GM18520 (cell line): ENCODE data around the gene FBLN2.

Experiments
- ATAC-seq: cut with Tn5 transposase; IDR thresholded peaks from one replicate; pipeline ENCODE4 v1.9.1; 2021; ENCODE audit not compliant: unreplicated experiment

FBLN2 gene

DNA sequence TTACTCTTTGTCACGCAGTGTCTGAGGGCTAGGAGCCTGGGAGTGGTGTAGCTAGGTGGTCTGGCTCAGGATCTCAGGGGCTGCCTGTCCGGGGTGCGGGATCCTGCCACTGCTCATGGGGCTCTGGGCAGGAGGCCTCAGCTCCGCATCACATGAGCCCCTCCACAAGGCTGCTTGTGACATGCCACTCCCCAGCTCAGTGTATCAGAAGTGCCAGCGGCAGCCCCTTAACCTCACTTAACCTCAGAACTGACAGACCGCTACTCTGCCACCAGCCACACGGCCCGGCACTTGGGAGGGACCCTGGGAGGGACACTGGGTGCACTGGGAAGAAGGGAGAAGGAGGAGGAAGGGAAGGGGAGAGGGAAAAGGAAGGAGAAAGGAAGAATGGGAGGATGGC lies 87.9 kb downstream of the FBLN2 start:
- ATAC-seq, result no peak

DNA sequence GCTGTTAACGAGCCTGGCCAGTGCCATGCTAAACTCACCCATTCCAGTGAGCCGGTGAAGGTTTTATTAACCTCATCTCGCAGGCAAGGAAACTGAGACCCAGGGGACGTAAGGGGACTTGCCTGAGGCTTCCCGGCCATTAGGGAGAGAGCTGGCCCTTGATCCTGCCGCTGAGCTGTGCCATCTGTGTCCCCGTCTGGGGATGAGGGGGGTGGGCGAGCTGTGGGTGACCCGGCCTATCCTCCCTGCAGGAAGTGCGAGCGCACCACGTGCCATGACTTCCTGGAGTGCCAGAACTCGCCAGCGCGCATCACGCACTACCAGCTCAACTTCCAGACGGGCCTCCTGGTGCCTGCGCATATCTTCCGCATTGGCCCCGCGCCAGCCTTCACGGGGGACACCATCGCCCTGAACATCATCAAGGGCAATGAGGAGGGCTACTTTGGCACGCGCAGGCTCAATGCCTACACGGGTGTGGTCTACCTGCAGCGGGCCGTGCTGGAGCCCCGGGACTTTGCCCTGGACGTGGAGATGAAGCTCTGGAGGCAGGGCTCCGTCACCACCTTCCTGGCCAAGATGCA lies 88.5 kb downstream of the FBLN2 start:
- ATAC-seq, result no peak

- ATAC-seq, result no peak
Observed at GRCh38 chr3:13637953-13638352, 89.0 kb downstream of the FBLN2 start.

GRCh38 chr3:13638927-13639326 lies 90.0 kb downstream of the FBLN2 start:
- ATAC-seq, result no peak

DNA sequence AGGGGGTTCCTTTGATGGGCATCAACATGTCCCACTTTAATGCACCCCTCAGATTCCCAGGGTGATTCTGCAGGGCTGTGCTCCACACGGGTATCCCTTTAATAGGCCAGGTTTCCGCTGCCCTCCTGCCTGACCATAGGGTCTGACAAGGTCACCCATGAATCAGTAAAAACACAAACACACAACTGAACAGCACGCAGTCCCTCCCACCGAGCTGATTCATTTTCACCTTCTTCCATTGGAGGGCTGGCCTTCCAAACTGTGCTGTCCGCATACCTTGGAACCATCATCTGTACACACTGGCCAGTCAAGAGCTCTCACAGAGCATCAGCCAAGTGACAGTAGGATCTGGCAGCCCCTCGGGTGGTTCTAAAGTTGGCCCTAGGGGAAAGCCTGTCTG lies 93.7 kb downstream of the FBLN2 start:
- no peak for ATAC-seq

DNA sequence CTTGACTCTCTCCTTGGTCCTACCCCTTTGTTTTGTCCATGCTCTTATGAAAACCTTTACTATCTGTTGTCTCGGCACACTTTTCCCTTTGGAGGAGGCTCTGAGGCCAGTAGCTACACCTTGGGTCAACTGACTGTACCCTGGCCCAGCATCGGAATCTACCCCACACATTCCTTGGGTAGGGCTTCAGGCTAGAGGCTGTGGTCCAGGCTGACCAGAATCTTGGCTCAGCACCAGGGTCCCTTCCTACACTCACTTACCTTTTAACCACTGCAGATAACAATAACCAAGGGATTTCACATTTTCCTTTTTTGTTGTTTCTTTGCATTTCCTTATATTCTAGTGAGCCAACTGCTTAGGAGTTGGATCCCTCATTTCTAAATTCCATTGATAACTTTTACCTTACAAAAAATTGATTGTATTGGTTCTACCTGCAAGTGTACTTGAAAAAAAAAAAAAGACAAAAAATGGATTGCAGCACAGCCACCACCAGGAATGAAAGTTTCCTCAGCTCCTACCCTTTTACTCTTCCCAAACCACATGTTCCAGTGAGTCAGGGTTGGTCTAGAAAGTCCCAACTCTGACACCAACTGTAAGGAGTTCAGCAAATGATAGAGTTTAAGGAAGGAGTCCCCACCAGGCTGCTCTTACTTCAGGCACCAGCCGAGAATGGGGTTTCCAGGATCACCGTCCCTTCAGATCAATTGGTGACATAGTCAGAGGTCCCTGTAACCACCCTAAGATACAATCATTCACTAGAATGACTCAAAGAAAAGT lies 95.6 kb downstream of the FBLN2 start:
- ATAC-seq, result no peak

DNA sequence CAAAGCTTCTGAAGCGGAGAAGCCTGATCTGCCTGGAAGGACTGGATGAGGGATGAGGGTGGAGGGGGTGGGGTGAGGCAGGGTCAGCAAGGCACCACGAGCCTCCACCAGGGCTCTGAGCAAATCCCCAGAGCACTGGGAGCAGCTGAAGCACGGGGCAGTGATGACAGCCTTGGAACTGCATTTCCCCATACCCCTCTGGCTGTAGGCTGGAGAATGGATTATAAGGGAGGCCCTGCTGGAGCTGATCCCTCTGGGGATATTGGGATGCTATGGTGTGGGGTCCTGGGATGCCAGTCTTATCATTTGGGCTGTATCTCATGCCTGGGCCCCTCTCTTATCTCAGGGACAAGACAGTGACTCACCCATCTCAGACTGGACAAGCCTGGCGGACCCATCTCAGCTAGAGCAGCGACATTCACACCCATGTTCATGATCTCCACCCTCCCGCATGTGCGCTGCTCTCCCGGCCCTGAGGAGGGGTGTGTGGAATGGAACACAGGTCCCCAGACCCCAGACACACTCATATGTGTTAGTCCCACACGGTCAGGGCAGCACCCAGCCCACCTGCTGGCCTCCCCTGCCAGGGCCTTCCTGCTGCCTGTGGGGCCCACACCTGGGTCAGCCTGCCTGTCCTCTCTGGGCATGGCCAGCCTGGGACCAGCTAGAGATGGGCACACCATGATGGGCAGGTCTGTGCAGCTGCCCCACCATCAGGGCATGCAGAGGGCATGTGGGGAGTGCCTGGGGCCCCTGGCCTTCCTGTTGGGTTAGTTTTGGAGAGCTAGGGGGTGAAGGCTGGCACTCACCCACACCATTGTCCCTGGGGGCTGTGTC lies 97.1 kb downstream of the FBLN2 start:
- ATAC-seq, result no peak

DNA sequence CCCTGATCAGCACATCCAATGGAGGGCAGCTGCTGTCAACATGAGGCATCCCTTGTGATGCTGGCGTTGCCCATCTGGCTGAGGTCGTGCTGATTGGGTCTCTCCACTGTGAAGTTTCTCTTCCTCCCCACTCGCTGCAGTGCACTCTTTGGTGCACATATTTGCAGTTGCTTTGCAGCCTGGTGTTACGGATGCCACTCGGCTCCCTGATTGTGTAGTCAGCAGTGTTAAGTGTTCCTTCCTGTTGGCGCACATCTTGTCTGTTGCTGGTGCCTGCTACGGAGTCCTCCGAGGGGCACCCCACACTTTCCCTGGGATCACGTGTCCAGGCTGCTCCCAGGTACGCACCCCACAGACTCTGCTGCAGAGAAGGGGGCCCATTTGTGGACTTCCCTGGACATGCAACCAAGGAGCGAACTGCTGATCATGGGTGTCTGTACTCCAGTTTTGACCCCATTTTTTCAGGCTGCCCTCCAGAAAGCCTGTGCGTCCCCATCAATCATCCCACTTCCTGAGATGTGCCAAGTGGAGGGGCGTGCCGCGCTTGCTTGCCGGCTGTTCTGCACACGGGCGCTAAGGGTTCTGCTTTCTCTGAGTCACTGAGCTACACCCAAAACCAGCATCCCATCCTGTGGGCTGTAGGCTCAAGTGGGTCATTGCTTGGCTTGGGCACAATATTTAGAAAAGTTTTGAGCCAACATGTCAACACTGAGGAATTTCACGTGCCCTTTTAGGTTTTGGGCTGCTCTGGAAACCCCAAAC lies 98.6 kb downstream of the FBLN2 start:
- ATAC-seq, result no peak

GRCh38 chr3:13648060-13649001 lies 99.4 kb downstream of the FBLN2 start:
- ATAC-seq, result no peak

DNA sequence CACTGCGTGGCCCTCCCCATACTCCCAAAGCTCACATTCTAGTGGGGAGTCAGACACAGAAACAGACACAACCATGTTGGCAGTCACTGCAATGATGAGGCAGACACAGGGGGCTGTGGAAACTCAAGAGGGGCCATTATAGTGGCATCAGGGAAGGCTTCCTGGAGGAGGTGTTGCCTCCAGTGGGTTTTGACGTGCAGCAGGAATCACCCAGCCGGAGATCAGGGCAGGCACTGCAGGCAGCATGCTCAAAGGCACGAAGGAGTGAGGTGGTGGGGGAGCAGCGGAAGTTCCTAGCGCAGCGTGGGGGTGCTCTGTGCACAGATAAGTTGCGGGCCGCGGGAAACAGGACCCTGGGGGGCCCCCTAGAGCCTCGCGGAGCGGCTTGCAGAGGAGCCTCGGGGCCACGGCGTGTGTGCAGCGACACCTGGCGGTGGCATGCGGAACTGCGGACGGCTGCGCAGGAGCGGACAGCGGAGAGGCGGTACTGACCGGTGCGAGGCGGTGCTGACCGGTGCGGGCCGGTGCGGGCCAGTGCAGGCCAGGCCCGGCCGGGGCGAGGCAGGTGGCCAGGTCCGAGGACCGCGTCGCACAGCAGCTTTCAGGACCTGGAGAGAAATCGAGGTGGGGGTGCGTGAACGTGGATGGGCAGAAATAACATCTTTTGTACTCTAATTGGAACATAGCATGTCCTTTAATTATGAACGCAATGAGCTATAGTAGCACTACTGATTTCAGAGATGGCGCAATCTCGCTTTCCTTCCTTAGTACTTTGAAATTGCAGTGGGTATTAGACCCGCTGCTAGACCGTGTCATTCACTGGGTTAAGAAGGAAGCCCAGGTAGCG lies 101.5 kb downstream of the FBLN2 start:
- no peak for ATAC-seq

GRCh38 chr3:13651057-13651400 lies 102.1 kb downstream of the FBLN2 start:
- no peak for ATAC-seq

- ATAC-seq, result no peak
Observed at GRCh38 chr3:13651775-13652428, 103.0 kb downstream of the FBLN2 start.

DNA sequence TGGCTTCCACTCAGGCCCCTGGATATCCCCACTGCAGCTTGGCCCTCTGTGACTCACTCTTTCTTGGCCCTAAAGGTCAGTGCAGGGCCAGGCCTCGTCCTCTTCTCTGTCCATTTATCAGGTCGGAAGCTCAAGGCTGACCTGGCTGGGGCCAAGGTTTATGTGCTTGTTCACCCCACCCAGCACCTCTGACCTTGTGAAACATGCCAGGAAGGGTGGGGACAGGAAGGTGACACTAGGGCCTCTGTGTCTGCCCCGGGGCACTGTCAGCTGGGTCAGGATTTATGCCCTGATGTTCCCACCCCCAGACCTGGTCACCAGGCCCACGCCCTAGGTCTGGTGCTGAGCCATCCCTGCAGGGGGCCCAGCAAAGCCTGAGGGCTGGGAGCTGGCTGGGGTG lies 103.8 kb downstream of the FBLN2 start:
- ATAC-seq, result no peak

GRCh38 chr3:13653631-13654279 lies 104.8 kb downstream of the FBLN2 start:
- no peak for ATAC-seq

- no peak for ATAC-seq
Observed at GRCh38 chr3:13654330-13655060, 105.6 kb downstream of the FBLN2 start.

GRCh38 chr3:13655061-13655913 lies 106.4 kb downstream of the FBLN2 start:
- ATAC-seq, result no peak
